HCT116 (cell line): ENCODE measurements around the gene ENTPD7. TPM values are rescaled to one million over a fixed set of nuclear protein-coding genes. Genes with fewer than 3 reads are reported as not detected.

Experiments
- ATAC-seq: fragments of 200-7000 bp; cut with Tn5 transposase; 2 replicates; pipeline ENCODE4 v1.9.1; 2020; ENCODE audit warnings: mild to moderate bottlenecking, moderate library complexity
- BruUV-seq: library from RNA; stranded (reverse); fragments of 400-500 nt; replicated peaks from 2 replicates; lab custom pipeline; 2021; lab: Mats Ljungman, UMichigan
- CTCF ChIA-PET: fragments of 300-600 bp; sonication (Branson Sonifier 250); formaldehyde crosslinking; loops from one replicate; lab custom pipeline; 2021; ENCODE audit warnings: antibody characterized with exemption; lab: Charles Lee
- POLR2A ChIA-PET: fragments of 300-600, 350-600 bp; sonication (Branson Sonifier 250); formaldehyde crosslinking; loops from one replicate; lab custom pipeline; 2021; ENCODE audit warnings: antibody characterized with exemption; lab: Charles Lee
- RAD21 ChIA-PET, 2 experiments: fragments of 300-600 bp; sonication (Branson Sonifier 250); formaldehyde crosslinking; loops; one replicate each; lab custom pipeline; 2023; ENCODE audit warnings: low total read pairs in 2 of 2; ENCODE audit not compliant: uncharacterized antibody in 2 of 2, unreplicated experiment in 2 of 2, low non-redundant PET in 1 of 2; lab: Charles Lee
- DNase-seq: peaks from one replicate; pipeline ENCODE4 v3.0.0-alpha.2; 2010; ENCODE audit warnings: low read depth, low spot score
- H2AFZ ChIP-seq: fragments of 200-600 bp; shearing (Covaris generic), sonication (generic); 2 replicates; pipeline ENCODE4 v1.6.1; 2017; ENCODE audit warnings: low read depth, mixed run types, mixed read lengths, antibody characterized with exemption, low read length; ENCODE audit not compliant: poor library complexity, severe bottlenecking
- H3K27ac ChIP-seq: 2 replicates; pipeline ENCODE4 v1.5.1; 2012; ENCODE audit warnings: low read depth, low read length
- H3K27me3 ChIP-seq: fragments of 200-600 bp; sonication (generic); 2 replicates; pipeline ENCODE4 v1.6.1; 2016; ENCODE audit warnings: mixed run types, low read length, mixed read lengths; ENCODE audit not compliant: insufficient read depth
- H3K36me3 ChIP-seq, 2 experiments: fragments of 200-500 bp in 1 of 2; fragments of 200-600 bp in 1 of 2; sonication (Bioruptor generic) in 1 of 2; sonication (generic) in 1 of 2; 2 replicates each; pipeline versions ENCODE4 v1.5.1 to v1.6.1; 2014 to 2016; ENCODE audit warnings: low read length in 2 of 2, inconsistent platforms in 1 of 2, mixed read lengths in 1 of 2, mixed run types in 1 of 2; ENCODE audit not compliant: insufficient read depth in 2 of 2, control insufficient read depth in 1 of 2
- H3K4me1 ChIP-seq, 2 experiments: fragments of 200-600 bp in 1 of 2; sonication (generic) in 1 of 2; 2 replicates each; pipeline versions ENCODE4 v1.5.1 to v1.6.1; 2012 to 2017; ENCODE audit warnings: low read length in 2 of 2, inconsistent platforms in 1 of 2, mild to moderate bottlenecking in 1 of 2, mixed read lengths in 1 of 2, mixed run types in 1 of 2, moderate library complexity in 1 of 2; ENCODE audit not compliant: insufficient read depth in 2 of 2, control insufficient read depth in 1 of 2
- H3K4me2 ChIP-seq: fragments of 200-600 bp; sonication (generic); 2 replicates; pipeline ENCODE4 v1.6.1; 2017; ENCODE audit warnings: mixed run types, low read length, mixed read lengths
- H3K4me3 ChIP-seq, 2 experiments: fragments of 200-600 bp in 1 of 2; sonication (generic) in 1 of 2; replicated peaks in 1 of 2; 2 replicates each; pipeline ENCODE4 v1.5.1; 2011 to 2016; ENCODE audit warnings: low read length in 2 of 2, control low read depth in 1 of 2, low read depth in 1 of 2, mild to moderate bottlenecking in 1 of 2, mixed read lengths in 1 of 2, mixed run types in 1 of 2
- H3K79me2 ChIP-seq: fragments of 200-600 bp; sonication (generic); 2 replicates; pipeline ENCODE4 v1.6.1; 2017; ENCODE audit warnings: mild to moderate bottlenecking, mixed run types, low read length, moderate library complexity, mixed read lengths; ENCODE audit not compliant: insufficient read depth
- H3K9ac ChIP-seq: fragments of 200-600 bp; sonication (generic); 2 replicates; pipeline ENCODE4 v1.6.1; 2016; ENCODE audit warnings: low read length, mixed read lengths
- H3K9me2 ChIP-seq: fragments of 200-600 bp; sonication (generic), shearing (Covaris generic); 2 replicates; pipeline ENCODE4 v1.6.1; 2017; ENCODE audit warnings: mixed run types, mild to moderate bottlenecking, moderate library complexity; ENCODE audit not compliant: insufficient read depth
- H3K9me3 ChIP-seq, 2 experiments: fragments of 200-500 bp in 1 of 2; fragments of 200-600 bp in 1 of 2; sonication (Bioruptor generic) in 1 of 2; sonication (generic) in 1 of 2; 2 replicates each; pipeline ENCODE4 v1.6.1; 2014 to 2017; ENCODE audit warnings: low read length in 2 of 2, mixed read lengths in 2 of 2, inconsistent platforms in 1 of 2, low read depth in 1 of 2, mild to moderate bottlenecking in 1 of 2, mixed run types in 1 of 2, moderate library complexity in 1 of 2; ENCODE audit not compliant: control insufficient read depth in 1 of 2, insufficient read depth in 1 of 2
- H4K20me1 ChIP-seq: fragments of 200-600 bp; sonication (generic), shearing (Covaris generic); 2 replicates; pipeline ENCODE4 v1.6.1; 2017; ENCODE audit warnings: mixed run types, mild to moderate bottlenecking, moderate library complexity; ENCODE audit not compliant: insufficient read depth
- CBX3 ChIP-seq: IDR thresholded peaks from 2 replicates; pipeline ENCODE4 v1.6.1; 2012; ENCODE audit warnings: low read depth
- EGR1 ChIP-seq: IDR thresholded peaks from 2 replicates; pipeline ENCODE4 v1.6.1; 2012; ENCODE audit warnings: low read depth
- JUND ChIP-seq: IDR thresholded peaks from 2 replicates; pipeline ENCODE4 v1.6.1; 2012
- MAX ChIP-seq: IDR thresholded peaks from 2 replicates; pipeline ENCODE4 v1.6.1; 2012
- POLR2A ChIP-seq: IDR thresholded peaks from 2 replicates; pipeline ENCODE4 v1.7.0; 2011; ENCODE audit warnings: borderline replicate concordance; ENCODE audit not compliant: insufficient read depth, insufficient read length; ENCODE audit errors: extremely low read depth
- RAD21 ChIP-seq: IDR thresholded peaks from 2 replicates; pipeline ENCODE4 v1.6.1; 2012; ENCODE audit warnings: low read depth, mild to moderate bottlenecking
- SRF ChIP-seq: IDR thresholded peaks from 2 replicates; pipeline ENCODE4 v1.6.1; 2012; ENCODE audit warnings: low read depth
- ZBTB33 ChIP-seq: IDR thresholded peaks from 2 replicates; pipeline ENCODE4 v1.6.1; 2011; ENCODE audit warnings: mild to moderate bottlenecking, low read length, moderate library complexity; ENCODE audit not compliant: insufficient replicate concordance; ENCODE audit errors: extremely low read depth
- ZFX ChIP-seq: fragments of 450-650 bp; IDR thresholded peaks from 2 replicates; pipeline ENCODE4 v1.6.1; 2017
- ZNF274 ChIP-seq: fragments of 200-500 bp; sonication (Bioruptor generic); IDR thresholded peaks from 2 replicates; pipeline ENCODE4 v1.6.1; 2014; ENCODE audit warnings: mild to moderate bottlenecking, low read depth, low read length, inconsistent platforms
- intact Hi-C: fragments of 100-400 bp; cut with micrococcal nuclease; formaldehyde crosslinking; loops from 2 replicates; pipeline ENCODE4 v1.10.0; 2022
- total RNA-seq: library from RNA; stranded (reverse); gene quantifications from one replicate; pipeline ENCODE4 v1.2.1, GENCODE V29; 2021; ENCODE audit not compliant: unreplicated experiment

ENTPD7 gene
- total RNA-seq, 1 experiment from 2014 or later: 12.3 TPM

DNA sequence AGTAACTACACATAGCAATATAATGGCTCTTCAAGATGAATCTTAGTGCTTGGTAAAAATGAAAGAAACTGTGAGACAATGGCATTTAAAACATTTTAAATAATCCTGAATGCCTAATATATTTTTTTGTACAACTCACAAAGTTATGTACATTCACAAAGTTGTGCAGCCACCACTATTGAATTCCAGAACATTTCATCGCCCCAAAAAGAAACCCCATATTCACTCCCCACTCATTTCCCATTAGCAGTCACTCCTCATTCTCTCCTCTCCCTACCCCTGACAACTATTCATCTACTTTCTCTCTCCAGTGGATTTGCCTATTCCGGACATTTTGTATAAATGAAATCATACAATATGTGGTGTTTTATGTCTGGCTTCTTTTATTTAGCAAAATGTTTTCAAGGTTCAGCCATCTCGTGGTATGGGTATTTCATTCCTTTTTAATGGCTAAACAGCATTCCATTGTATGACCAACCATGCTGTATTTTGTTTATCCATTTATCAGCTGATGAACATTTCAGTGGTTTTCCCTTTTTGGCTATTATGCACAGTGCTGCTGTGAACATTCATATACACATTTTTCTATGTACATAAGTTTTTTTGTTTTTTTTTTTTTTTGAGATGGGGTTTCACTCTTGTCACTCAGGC lies 34.7 kb downstream of the ENTPD7 start:
- TF ChIP-seq MAX: no peak
- no peak for TF ChIP-seq JUND
- no peak for TF ChIP-seq ZBTB33
- no peak for TF ChIP-seq ZNF274
- no peak for TF ChIP-seq POLR2A
- no peak for TF ChIP-seq EGR1
- no peak for TF ChIP-seq ZFX
- TF ChIP-seq RAD21: no peak
- no peak for TF ChIP-seq CBX3
- TF ChIP-seq SRF: no peak
- Histone ChIP-seq H3K4me3 (no peak overlapping the region), H3K9me2 (no peaks in the 10 kb centered on the region)

More for the DNA sequence above, 34.7 kb downstream of the ENTPD7 start:
- ChIA-PET RAD21 (no interaction called here), CTCF (no interaction called here), POLR2A (no interaction called here)
- Histone ChIP-seq H3K4me2 (no peak overlapping the region), H2AFZ (no peak overlapping the region), H3K36me3 (peaks cover 35 to 41% of the 10 kb centered on the region in 2 experiments), H3K27me3 (no peaks in the 10 kb centered on the region), H3K9me3 (no peaks in the 10 kb centered on the region), H3K4me1 (no peaks in the 10 kb centered on the region), H4K20me1 (no peaks in the 10 kb centered on the region), H3K79me2 (no peaks in the 10 kb centered on the region), H3K9ac (no peak overlapping the region), H3K27ac (no peak overlapping the region)
- intact Hi-C loops: no loop called here
- BruUV-seq: no TSS peak
- ATAC-seq (no peak), DNase-seq (no peak)
